GM21619 (cell line): ENCODE data around the gene TTC27.

Experiments used
- ATAC-seq: cut with Tn5 transposase; IDR thresholded peaks from one replicate; pipeline ENCODE4 v1.9.1; 2021; ENCODE audit not compliant: unreplicated experiment

TTC27 gene

GRCh38 chr2:32804205-32804604 is 176.4 kb downstream of the TTC27 start:
- no peak for ATAC-seq

GRCh38 chr2:32805104-32806095 is 177.6 kb downstream of the TTC27 start:
- no peak for ATAC-seq

GRCh38 chr2:32806857-32807256 is 179.0 kb downstream of the TTC27 start:
- no peak for ATAC-seq

GRCh38 chr2:32807662-32808061 is 179.8 kb downstream of the TTC27 start:
- ATAC-seq = no peak

- ATAC-seq = no peak
Measured at GRCh38 chr2:32810909-32811495, 183.2 kb downstream of the TTC27 start.

- ATAC-seq = no peak
Measured at GRCh38 chr2:32811696-32812095, 183.8 kb downstream of the TTC27 start.

- ATAC-seq = no peak
Measured at GRCh38 chr2:32812316-32812715, 184.5 kb downstream of the TTC27 start.

GRCh38 chr2:32820088-32820487 is 192.2 kb downstream of the TTC27 start:
- ATAC-seq = no peak

GRCh38 chr2:32820701-32821100 is 192.9 kb downstream of the TTC27 start:
- ATAC-seq = no peak

- ATAC-seq = no peak
Measured at GRCh38 chr2:32824070-32824809, 196.4 kb downstream of the TTC27 start.

- ATAC-seq = no peak
Measured at GRCh38 chr2:32825291-32825712, 197.5 kb downstream of the TTC27 start.

- no peak for ATAC-seq
Measured at GRCh38 chr2:32830196-32830595, 202.3 kb downstream of the TTC27 start.

GRCh38 chr2:32832821-32833220 is 205.0 kb downstream of the TTC27 start:
- no peak for ATAC-seq

- ATAC-seq = no peak
Measured at GRCh38 chr2:32833709-32834108, 205.9 kb downstream of the TTC27 start.

GRCh38 chr2:32835148-32835547 is 207.3 kb downstream of the TTC27 start:
- ATAC-seq = peak; percentile 55

GRCh38 chr2:32836933-32837332 is 209.1 kb downstream of the TTC27 start:
- no peak for ATAC-seq

GRCh38 chr2:32838418-32838817 is 210.6 kb downstream of the TTC27 start:
- peak; percentile 85 for ATAC-seq

GRCh38 chr2:32838949-32839348 is 211.1 kb downstream of the TTC27 start:
- no peak for ATAC-seq

- no peak for ATAC-seq
Measured at GRCh38 chr2:32841931-32842898, 214.4 kb downstream of the TTC27 start.

- ATAC-seq = no peak
Measured at GRCh38 chr2:32843699-32844098, 215.8 kb downstream of the TTC27 start.
